ENCODE data around the gene BICD2.

BICD2 gene

DNA sequence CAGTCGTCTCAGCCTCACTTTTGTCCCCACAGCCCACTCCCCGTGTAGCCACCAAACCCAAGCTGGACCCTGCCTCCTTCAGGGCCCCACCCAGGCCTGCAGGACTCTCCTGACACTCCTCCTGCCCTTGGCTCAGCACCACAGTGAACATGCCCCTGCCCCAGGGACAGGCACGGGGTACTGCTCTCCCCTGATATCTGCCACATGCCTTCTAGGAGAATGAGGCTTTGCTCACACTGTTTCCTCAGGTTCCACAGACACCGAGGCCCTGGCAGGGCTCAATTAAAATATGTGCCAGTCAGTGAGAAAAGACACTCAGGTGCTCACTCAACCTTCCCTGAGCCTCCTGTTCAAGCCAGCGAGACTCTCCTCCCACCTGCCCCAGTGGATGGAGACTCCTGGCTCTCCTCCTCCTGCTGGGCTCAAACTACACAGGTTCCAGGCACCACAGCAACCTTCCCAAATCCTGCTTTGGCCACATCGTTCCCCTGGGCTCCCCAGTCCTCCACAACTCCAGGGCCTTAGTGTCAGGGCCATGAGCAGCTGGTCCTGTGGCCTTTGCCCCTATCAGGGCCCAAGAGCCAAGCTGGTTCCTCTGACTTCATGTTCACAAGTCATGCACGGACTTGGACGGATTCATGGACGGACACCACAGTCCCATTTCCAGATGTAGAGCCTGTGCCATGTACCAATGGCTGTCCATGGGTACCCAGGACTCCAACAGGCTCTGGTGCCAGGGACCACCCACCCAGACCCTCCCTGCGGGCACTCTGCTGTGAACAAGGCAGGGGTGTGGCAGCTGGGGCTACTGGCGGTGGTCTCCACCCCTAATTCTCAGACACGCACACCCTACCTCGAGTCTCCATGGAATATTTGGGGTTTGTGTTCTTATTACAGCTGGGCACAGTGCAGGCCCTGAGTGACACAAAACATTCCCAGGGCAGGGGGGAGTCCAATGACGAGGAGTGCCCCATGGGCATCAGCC, 36.6 kb downstream of the BICD2 start:
- DNase-seq (ENCODE audit: low spot score) = no peak

- DNase-seq (ENCODE audit: low spot score) = peak; percentile 56
Measured at GRCh38 chr9:92726971-92727715, 37.5 kb downstream of the BICD2 start.

- DNase-seq (ENCODE audit: low spot score) = no peak
Measured at GRCh38 chr9:92726348-92726747, 38.3 kb downstream of the BICD2 start.

DNA sequence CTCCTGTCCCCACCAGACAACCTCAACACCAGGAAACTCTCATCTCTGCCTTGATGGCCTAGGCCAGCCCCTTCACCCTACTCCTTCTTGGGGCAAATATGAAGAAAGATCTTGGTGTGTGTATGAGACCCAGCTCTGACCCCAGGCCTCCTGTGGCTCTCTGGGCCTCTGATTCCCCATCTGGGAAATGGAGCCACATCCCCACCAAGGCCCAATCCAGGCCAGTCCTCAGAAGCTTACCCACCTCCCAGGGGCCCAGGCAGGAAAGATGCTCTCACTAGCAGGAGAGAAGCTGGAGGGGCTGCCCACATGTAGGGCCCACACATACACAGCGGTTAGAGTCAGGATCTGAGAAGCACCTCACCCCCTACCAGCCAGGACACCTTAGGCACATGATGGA, 38.9 kb downstream of the BICD2 start:
- no peak for DNase-seq (ENCODE audit: low spot score)

DNA sequence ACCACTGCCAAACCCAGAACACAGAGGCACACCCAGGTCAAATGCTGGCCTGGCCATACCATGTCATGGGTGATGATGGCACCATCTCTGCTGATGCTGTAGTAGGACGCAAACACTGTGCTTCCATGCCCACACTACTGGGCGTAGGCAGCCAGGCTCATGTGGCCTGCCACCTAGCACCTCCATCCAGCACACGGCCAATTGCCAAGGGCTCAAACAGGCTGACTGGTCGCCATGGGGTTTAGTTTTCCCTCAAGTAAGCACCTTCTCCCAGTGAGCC, 39.4 kb downstream of the BICD2 start:
- no peak for DNase-seq (ENCODE audit: low spot score)

- DNase-seq (ENCODE audit: low spot score) = no peak
Measured at GRCh38 chr9:92724528-92725265, 39.9 kb downstream of the BICD2 start.

- DNase-seq (ENCODE audit: low spot score) = no peak
Measured at GRCh38 chr9:92723801-92724323, 40.8 kb downstream of the BICD2 start.

DNA sequence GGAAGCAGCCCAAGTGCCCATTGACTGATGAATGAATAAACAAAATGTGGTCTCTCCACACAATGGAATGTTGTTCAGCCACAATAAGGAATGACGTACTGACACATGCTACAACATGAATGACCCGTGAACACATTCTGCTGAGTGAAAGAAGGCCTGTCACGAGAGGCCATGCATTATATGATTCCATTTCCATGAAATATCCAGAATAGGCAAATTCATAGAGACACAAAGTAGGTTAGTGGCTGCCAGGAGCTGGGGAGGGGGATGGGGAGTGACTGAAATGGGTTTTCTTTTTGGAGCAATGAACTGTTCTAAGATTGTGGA, 41.4 kb downstream of the BICD2 start:
- DNase-seq (ENCODE audit: low spot score) = no peak

- peak; percentile 48 for DNase-seq (ENCODE audit: low spot score)
Measured at GRCh38 chr9:92722386-92723298, 42.0 kb downstream of the BICD2 start.

DNA sequence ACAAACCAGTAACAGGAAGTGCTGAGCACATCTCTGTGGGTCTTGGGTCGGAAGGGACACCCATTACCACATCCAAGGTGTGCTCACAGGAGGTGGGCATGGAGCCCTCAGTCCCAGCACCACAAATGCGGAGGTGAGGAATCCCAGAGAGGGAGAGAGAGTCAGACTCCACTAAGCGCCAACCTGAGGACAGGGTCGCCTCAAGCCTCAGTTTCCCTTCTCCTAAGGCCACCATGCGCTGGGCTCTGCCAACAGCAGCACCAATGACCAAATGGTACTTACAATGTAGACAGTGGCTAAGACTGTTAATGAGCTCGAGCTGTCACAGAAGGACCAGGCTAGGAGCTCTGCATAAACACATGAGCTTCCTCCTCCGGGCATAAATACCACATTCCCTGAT, 43.1 kb downstream of the BICD2 start:
- no peak for DNase-seq (ENCODE audit: low spot score)

DNA sequence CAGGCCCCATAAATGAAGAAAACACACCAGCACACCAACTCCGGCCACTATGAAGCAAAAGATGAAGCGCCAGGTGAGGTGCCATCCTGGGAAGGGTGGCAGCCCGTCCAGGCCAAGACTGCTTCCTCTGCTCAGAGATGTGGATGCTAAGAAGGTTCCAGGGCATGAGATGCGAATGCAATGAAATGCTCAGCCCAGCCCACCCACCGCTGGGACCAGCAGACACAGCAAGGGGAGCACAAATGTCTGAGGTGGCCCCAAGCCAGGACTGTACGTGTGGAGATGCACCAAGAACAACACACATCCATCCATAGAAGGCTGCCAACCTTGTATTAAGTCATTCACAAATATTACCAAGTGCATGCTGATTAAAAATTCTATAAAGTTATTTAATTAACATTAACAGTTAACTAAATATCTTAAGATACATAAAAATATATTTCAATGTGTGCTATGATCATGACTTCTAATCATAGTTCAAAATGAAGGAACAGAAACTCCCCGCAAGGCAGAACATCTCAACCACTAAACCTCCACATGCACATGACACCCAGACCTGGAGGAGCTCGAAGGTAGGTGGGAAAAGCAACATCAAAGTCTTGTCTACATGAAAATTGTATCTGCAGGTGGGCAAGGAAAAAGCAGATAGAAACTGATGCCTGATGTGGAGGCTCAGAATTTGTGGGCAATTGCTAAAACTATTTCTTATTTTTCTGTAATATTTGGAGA, 43.7 kb downstream of the BICD2 start:
- DNase-seq (ENCODE audit: low spot score) = peak; percentile 43

- DNase-seq (ENCODE audit: low spot score) = no peak
Measured at GRCh38 chr9:92720209-92720765, 44.3 kb downstream of the BICD2 start.

DNA sequence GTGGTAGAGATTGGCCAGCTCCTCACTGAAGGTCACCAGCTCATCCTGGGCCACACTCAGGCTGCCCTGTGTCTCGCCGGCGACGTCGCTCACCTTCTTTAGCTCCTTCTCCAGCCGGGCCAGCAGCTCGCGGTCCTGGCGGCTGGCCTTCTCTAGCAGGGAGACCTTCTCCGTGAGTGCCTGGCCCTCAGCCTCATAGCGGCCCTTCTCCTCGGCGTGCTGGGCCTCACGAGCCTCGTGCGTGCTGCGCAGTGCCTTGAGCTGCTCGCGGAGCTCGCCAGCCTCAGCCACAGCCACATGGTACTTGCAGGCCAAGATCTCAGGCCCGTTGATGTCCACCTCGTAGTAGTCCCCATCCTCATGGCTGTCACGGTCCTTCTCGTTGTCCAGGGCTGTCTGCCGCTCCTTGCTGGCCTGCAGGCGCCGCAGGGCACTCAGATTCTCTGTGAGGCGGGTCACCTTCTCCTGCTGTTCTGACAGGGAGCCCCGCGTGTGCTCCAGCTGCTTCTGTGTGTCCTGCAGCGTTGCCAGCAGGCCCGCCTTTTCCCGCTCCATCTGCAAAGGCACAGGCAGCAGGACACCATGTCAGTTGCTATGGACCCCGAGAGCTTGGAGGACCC, 45.5 kb downstream of the BICD2 start:
- DNase-seq (ENCODE audit: low spot score) = no peak

- peak; percentile 52 for DNase-seq (ENCODE audit: low spot score)
Measured at GRCh38 chr9:92718086-92719001, 46.3 kb downstream of the BICD2 start.

- DNase-seq (ENCODE audit: low spot score) = peak; percentile 39
Measured at GRCh38 chr9:92717201-92718085, 47.2 kb downstream of the BICD2 start.

- peak; percentile 81 for DNase-seq (ENCODE audit: low spot score)
Measured at GRCh38 chr9:92716557-92716956, 48.1 kb downstream of the BICD2 start.

GRCh38 chr9:92715488-92716231, 49.0 kb downstream of the BICD2 start:
- DNase-seq (ENCODE audit: low spot score) = no peak

All from NAMALWA (cell line).